Measurements from ENCODE around the gene MRPL30. TPM values are rescaled to one million over a fixed set of nuclear protein-coding genes. Genes with fewer than 3 reads are reported as not detected.
"Not testable (repeated sequence)": the region's sequence is repeated elsewhere in the genome, so short reads cannot be mapped to it uniquely, and the experiment has no call there.

MRPL30 gene
- polyA plus RNA-seq, 5 donors = 42.2 to 63.6 (median 55.3) TPM

DNA sequence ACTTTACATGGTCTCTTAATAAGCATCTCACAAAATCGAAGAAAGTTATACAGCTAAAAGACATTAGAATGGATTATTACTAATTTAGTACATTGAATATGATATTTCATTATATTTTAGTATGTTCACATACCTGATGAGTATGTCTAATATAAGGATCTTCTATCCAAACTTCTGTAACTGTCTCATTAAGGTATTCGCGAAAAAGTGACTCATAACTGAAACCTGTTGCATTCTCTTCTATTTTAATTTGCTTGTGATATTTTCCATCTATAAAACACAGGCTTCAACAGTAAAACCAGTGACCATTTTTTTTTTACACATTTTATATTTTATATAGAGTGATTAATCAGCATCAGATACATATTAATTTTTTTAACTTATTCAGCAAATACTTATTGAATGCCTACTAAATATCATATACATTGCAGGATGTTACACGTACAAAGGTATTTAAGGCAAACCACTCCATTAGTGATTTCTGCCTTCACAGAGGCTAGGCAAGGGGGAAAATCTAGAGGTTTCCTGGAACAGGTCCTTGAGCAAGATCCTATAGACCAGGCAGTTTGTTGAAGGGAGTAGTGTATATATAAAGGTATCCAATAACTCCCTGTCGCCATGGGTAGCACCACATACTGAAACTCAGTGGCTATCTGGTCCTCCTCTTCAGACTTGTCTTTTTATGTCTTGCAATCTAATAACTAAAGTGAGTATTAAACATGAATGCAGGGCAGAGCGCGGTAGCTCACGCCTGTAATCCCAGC, 9.4 kb upstream of the MRPL30 start:
- no peak for DNase-seq

DNA sequence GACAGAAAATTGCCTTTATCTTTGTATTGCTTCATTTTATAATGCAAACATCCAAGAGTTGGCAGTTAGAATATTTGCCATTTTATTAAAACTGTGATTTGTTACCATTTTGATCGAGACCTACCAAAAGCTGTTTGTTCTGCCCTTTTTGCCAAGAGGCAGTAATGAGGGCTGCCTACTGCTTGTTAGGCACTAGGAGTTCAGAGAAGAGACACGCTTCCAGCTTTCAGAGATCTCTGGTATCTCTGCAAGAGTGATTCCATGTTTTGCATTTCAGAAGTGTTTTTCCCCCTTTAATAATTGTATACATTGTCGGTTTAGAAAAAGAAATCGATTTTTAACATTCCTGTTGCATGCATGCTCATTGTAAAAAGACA, 628 bp downstream of the MRPL30 start:
- no peak for DNase-seq

DNA sequence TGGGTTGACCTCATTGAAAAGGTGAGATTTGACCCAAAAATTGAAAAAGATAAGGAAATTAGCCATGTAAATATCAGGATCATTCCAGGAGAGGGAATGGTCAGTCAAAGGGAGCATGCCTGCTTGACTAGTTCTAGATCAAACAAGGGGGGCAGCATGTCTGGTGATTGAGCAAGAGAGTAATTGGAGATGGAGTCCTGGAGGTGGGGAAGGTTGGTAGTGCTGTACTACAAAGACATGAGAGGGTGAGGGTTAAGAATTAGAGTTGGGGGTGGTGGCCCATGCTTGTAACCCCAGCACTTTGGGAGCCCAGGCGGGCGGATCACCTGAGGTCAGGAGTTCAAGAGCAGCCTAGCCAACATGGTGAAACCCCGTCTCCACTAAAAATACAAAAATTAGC, 2.0 kb downstream of the MRPL30 start:
- DNase-seq = no peak

DNA sequence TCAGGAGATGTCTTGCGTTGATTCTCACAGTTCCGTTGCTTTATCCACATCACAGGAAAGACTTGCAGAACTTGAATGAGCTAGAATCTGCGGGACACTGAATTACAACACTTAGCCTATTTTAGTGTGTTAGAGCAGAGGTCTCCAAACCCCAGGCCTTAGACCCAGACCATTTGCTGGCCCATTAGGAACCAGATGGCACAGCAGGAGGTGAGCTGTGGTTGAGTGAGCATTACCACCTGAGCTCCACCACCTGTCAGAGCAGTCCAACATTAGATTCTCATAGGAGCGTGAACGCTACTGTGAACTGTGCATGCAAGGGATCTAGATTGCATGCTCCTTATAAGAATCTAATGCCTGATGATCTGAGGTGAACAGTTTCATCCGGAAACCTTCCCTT, 3.8 kb downstream of the MRPL30 start:
- no peak for DNase-seq

DNA sequence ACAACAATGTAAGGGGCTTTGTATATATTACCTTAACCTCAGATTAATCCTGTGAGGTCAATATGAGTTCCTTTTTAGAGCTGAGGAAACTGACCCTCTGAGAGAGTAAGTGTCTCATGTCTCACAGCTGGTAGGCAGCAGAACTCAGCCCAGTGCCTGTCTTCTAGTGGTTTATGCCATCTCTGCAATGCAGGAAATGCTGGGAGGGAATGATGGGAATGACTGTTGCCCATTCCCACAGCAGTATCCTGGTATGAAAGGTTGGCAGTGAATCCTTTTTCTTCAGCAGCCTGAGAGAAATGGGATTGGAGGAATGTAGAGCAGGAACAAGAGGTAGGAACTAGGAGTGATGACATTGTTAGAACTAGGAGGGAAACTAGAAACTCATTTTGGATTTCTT, 6.0 kb downstream of the MRPL30 start:
- no peak for DNase-seq

DNA sequence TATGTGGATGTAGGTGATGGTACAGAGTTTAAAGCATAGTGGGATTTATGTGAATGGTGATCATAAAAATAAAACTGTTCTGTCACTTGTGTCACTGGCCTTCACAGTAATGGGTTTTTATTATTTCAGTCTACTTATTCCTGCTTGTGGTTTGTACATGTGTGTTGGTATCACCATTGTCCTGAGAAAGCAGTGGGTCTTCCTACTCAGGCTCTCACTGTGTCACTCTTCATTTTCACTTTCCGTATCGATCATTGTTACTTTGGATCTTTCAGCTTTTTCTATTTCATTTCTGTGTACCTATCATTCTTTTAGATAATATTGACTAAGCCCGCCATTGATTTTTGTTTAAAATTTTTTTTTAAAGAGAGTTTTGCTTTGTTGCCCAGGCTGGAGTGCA, 7.4 kb downstream of the MRPL30 start:
- DNase-seq = no peak

DNA sequence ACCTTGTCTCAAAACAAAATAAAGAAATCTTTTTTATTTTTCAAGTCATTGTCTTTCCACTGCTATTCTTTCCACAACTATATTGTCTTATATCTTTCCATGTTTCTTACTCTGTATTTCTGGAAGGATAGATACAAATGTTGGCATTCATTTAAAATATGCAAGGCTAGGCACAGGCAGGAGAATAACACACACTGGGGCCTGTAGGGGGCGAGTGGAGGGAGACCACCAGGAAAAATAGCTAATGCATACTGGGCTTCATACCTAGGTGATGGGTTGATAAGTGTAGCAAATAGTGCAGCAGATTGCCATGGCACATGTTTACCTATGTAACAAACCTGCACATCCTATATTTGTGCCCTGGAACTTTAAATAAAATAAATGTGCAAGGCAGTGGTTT, 9.6 kb downstream of the MRPL30 start:
- no peak for DNase-seq

DNA sequence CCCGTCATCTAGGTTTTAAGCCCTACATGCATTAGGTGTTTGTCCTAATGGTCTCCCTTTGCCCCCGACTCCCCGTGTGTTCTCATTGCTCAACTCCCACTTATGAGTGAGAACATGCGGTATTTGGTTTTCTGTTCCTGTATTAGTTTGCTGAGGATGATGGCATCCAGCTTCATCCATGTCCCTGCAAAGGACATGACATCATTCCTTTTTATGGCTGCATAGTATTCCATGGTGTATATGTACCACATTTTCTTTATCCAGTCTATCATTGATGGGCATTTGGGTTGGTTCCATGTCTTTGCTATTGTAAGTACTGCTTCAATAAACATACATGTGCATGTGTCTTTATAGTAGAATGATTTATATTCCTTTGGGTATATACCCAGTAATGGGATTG, 11.4 kb downstream of the MRPL30 start:
- not testable (repeated sequence) for DNase-seq

DNA sequence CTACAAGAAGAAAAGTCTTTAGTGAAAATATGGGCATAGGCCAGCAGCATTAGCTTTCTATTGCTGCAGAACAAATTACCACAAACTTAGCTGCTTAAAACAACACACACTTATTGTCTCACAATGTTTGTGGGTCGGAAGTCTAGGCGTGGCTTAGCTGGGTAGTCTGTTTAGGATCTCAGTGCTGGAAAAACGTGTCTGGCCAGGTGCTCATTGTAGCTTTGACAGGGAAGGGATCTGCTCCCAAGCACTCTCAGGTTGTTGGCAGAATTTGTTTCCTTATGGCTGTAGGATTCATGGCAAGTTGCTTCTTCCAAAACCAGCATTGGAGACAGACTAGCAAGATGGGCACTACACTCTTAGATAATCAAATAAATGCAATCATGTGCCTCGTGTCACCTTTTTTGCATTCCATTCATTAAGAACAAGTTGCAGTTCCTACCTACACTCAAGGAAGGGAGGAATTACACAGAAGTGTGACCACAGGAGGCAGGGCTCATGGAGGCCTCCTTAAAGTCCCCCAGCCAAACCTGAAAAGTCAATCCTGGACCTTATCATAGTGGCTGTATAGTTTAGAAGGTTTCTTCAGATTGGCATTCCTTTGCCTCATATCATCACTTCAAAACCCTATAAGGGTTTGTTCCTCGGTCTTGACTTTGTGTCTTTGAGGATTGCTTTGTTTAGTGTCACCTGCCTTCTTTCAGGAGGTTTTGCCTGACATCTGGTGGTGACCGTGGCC, 17.3 kb downstream of the MRPL30 start:
- no peak for DNase-seq

DNA sequence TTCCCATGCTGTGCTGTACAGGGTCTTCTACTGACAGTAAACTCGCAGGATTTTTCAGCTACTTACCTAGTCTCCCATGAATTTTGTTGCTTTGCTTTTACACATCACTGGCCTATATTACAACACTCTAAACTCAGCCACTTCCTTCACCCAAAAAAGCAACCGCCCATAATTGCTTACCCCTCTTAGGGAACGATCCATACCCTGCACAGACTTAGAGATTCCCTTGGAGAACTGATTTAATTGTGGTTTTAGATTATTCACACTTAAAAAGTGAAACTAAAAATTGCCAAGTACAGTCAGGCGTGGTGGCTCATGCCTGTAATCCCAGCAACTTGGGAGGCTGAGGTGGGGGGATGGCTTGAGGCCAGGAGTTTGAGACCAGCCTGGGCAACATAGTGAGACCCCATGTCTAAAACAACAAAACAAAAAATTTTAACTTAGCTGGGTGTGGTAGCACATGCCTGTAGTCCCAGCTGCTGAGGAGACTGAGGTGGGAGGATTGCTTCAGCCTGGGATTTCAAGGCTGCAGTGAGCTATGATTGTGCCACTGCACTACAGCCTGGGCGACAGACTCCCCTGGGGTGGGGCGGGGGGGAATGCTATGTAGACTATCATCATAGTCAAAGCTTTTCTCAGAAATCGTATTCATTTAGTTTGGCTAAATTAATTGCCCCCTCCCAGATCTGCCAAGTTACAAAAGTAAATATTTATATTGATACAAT, 19.3 kb downstream of the MRPL30 start:
- no peak for DNase-seq

DNA sequence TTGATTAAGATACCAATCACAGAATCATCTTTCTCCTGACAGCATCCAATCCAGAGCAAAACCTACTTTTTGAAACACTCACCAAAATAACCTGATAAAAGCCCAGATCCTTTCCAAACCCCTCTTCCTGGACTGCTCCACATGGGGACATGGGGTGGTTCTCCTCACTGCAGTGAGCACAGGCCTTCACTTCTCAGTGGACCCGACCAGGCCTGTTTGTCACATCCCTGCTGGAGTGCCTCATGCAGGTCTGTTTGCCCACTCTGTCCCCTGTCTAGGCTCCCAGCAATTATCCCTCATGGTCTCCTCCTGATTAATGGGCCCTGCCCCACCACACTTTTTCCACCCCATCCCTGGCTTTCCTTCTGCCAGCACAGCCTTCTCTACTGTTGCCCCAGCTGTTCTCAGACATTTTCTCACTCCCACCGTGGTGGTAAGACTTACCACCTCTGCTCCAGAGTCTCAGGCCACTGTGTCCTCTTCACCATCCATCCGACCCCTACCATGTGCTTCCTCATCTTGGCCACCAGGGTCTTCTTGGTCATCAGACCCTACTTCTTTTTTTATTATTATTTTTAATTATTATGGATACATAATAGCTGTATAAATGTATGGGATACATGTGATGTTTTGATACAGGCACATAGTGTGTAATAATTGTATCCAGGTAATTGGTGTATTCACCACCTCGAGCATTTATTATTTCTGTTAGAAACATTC, 21.1 kb downstream of the MRPL30 start:
- no peak for DNase-seq

DNA sequence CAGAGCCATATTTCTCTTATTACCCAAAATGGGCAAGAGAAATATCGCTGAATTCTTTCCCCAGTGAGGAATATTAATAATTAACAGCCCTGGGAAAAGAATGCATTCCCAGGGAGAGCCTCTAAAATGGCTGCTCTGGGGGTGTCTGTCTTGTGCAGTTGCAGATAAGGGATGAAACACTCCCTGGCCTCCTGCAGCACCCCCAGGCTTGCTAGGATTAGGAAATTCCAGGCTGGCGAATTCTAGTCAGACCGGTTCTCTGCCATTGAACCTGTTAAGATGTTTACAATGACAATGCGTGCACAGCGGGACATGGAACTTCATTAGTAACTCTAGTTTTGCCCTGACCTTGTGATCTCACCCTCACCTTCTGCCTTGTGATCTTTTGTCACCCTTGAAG, 24.5 kb downstream of the MRPL30 start:
- DNase-seq = no peak

DNA sequence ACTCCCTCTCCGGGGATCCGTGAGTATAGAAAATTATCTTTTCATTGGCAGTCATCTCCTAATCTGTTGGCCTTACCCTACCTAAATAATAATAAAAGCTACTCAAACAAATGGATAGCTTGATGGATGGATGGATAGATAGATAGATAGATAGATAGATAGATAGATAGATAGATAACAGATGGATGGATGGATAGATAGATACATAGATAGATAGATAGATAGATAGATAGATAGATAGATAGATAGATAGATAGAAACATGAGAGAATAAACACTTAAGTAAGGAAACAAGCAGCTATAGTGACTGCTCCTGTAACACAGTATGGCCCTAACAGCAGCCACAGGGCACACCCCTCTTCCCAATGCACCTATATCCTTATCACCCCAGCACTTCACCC, 35.1 kb downstream of the MRPL30 start:
- no peak for DNase-seq

DNA sequence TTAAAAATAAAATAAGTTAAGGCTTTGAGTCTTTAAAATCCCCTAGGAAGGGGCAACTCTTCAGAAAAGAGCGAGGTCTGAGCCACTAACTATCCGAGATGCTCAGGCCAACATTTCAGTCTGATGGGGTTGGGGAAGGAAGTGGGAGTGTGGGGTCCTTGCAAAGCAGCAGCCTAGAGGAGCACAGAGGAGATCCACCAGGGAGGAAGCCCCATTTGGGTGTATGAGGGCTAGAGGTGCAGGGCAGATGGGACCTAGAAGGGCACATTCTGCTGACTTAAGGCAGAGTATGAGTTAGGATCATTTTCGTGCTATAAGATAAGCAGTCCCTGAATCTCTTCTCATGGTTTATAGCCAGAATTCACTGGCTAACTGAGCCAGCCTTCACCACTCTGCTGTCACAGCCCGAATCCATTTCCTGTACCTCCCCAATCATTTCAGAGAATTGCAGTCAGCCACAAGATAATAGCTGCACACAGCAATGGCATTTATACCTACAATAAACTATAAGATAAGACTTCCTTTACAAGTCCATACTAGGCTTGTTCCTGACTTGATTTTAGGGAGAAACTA, 37.0 kb downstream of the MRPL30 start:
- DNase-seq = no peak

DNA sequence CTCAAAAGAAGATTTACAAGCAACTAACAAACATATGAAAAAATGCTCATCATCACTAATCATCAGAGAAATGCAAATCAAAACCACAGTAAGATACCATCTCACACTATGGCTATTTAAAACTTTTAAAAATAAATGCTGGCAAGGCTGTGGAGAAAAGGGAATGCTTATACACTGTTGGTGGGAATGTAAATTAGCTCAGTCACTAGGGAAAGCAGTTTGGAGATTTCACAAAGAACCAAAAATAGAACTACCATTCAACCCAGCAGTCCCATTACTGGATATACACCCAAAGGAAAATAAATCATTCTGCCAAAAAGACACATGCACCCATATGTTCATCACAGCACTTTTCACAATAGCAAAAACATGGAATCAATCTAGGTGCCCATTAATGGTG, 52.2 kb downstream of the MRPL30 start:
- not testable (repeated sequence) for DNase-seq

DNA sequence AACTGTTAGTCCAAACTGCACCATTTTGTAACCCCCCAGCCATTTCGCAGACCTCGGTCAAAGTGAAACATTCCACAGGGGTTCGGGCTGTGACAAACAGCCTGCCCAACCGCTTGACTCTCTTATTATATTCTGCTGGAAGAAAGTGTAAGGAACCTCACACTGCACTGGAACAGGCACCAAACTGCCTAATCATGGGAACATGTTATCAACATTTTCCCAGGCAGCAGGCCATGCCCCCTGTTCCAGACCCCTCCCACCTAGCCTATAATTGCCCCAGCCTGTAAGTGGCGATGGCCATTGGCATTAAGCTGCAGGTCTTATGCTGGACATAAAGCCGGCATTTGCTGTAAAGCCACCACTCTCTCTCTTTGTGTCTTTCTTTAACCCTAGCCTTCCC, 57.6 kb downstream of the MRPL30 start:
- DNase-seq = no peak

DNA sequence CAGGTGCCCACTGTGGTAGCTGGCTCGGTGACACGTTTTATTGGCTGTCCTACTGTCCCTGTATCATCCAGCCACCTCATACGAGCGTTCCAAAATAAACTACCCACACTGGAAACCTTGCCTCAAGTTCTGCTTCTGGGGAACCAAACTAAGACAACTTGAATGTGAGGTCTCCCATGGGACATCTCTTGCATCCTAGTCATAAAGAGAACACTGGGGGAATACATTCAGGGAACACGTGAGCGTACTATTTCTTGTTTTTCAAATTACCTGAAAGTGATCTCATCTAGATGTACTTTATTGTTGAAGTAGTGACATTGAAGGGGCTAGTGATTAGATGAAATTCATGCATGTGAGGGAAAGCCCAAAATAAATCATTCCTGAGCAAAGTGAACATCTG, 59.4 kb downstream of the MRPL30 start:
- no peak for DNase-seq

DNA sequence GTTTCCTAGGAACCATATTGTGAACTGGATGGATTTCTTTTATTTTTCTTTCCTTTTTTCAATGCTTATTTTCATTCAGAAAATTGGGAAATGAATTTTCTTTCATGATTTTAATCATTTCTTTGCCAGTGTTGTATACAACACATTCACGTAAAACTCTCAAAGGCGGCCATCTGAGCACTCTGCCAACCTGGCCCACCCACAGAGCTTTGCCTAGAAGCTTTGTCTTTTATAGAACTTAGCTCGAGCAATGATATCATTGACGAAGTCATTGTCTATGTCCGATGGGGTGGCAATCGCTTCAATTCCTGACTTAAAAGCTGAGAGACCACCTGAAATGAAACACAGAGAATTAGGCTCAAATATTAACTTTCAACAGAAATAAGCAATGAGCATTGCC, 61.2 kb downstream of the MRPL30 start:
- DNase-seq = no peak

All from right lung (tissue), 5 donors.